ENCODE measurements around the gene VPS26A. TPM values are rescaled to one million over a fixed set of nuclear protein-coding genes. Genes with fewer than 3 reads are reported as not detected.

The VPS26A gene
- total RNA-seq, 1 experiment from 2014 or later: 44.7 TPM

GRCh38 chr10:69145329-69145728, 21.4 kb downstream of the VPS26A start:
- intact Hi-C loops (cut with micrococcal nuclease): no loop called here

GRCh38 chr10:69145864-69146263, 21.9 kb downstream of the VPS26A start:
- Histone ChIP-seq H3K27me3 (ENCODE audit: low read length) (no peaks in the 10 kb centered on the region), H3K27ac (ENCODE audit: low read length) (no peak overlapping the region), H3K4me3 (ENCODE audit: low read length) (no peak overlapping the region), H3K4me1 (ENCODE audit: insufficient read depth, low read length) (no peaks in the 10 kb centered on the region), H3K9ac (ENCODE audit: low read length) (no peak overlapping the region), H3K79me2 (ENCODE audit: low read length) (peaks cover 57% of the 10 kb centered on the region), H3K9me2 (replicated peaks; ENCODE audit: low read length) (no peaks in the 10 kb centered on the region), H3K36me3 (ENCODE audit: low read depth, low read length) (no peaks in the 10 kb centered on the region), H3F3A (ENCODE audit: low read length, unreplicated experiment) (no peaks in the 10 kb centered on the region), H4K20me1 (ENCODE audit: low read length) (no peaks in the 10 kb centered on the region), H2AFZ (ENCODE audit: low read length) (no peak overlapping the region), H3K9me3 (ENCODE audit: low read length) (no peaks in the 10 kb centered on the region), H3K4me2 (ENCODE audit: low read length) (no peak overlapping the region)
- CTCF ChIA-PET: no interaction called here
- DNase-seq: no peak
- TF ChIP-seq EZH2phosphoT487 (IDR thresholded peaks at IDR 0.05; ENCODE audit: borderline replicate concordance, low read length) (no peak), EZH2 (IDR thresholded peaks at IDR 0.05; ENCODE audit: low read length, unreplicated experiment) (no peak)
- TF ChIP-seq, protein P1, sequence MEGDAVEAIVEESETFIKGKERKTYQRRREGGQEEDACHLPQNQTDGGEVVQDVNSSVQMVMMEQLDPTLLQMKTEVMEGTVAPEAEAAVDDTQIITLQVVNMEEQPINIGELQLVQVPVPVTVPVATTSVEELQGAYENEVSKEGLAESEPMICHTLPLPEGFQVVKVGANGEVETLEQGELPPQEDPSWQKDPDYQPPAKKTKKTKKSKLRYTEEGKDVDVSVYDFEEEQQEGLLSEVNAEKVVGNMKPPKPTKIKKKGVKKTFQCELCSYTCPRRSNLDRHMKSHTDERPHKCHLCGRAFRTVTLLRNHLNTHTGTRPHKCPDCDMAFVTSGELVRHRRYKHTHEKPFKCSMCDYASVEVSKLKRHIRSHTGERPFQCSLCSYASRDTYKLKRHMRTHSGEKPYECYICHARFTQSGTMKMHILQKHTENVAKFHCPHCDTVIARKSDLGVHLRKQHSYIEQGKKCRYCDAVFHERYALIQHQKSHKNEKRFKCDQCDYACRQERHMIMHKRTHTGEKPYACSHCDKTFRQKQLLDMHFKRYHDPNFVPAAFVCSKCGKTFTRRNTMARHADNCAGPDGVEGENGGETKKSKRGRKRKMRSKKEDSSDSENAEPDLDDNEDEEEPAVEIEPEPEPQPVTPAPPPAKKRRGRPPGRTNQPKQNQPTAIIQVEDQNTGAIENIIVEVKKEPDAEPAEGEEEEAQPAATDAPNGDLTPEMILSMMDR (conservative IDR thresholded peaks at IDR 0.05; ENCODE audit: low read depth, low read length): no peak
- intact Hi-C loops (cut with micrococcal nuclease): no loop called here
- no peak for ATAC-seq
- BruUV-seq (replicated peaks): no TSS peak
- POLR2A ChIA-PET (ENCODE audit: unreplicated experiment): no interaction called here

More at GRCh38 chr10:69145329-69145728, 21.4 kb downstream of the VPS26A start:
- Histone ChIP-seq H3K9me3 (ENCODE audit: low read length) (no peaks in the 10 kb centered on the region), H3K36me3 (ENCODE audit: low read depth, low read length) (no peaks in the 10 kb centered on the region), H3K27me3 (ENCODE audit: low read length) (no peaks in the 10 kb centered on the region), H3K4me2 (ENCODE audit: low read length) (no peak overlapping the region), H3K9ac (ENCODE audit: low read length) (no peak overlapping the region), H4K20me1 (ENCODE audit: low read length) (no peaks in the 10 kb centered on the region), H3K9me2 (replicated peaks; ENCODE audit: low read length) (no peaks in the 10 kb centered on the region), H3K4me1 (ENCODE audit: insufficient read depth, low read length) (no peaks in the 10 kb centered on the region), H2AFZ (ENCODE audit: low read length) (no peak overlapping the region), H3F3A (ENCODE audit: low read length, unreplicated experiment) (no peaks in the 10 kb centered on the region), H3K27ac (ENCODE audit: low read length) (no peak overlapping the region), H3K79me2 (ENCODE audit: low read length) (peaks cover 62% of the 10 kb centered on the region), H3K4me3 (ENCODE audit: low read length) (no peak overlapping the region)
- ATAC-seq (no peak), DNase-seq (no peak)
- no TSS peak for BruUV-seq (replicated peaks)
- ChIA-PET CTCF (no interaction called here), POLR2A (ENCODE audit: unreplicated experiment) (no interaction called here)
- TF ChIP-seq, protein P1 (conservative IDR thresholded peaks at IDR 0.05; ENCODE audit: low read depth, low read length): no peak
- TF ChIP-seq EZH2phosphoT487 (IDR thresholded peaks at IDR 0.05; ENCODE audit: borderline replicate concordance, low read length) (no peak), EZH2 (IDR thresholded peaks at IDR 0.05; ENCODE audit: low read length, unreplicated experiment) (no peak)

DNA sequence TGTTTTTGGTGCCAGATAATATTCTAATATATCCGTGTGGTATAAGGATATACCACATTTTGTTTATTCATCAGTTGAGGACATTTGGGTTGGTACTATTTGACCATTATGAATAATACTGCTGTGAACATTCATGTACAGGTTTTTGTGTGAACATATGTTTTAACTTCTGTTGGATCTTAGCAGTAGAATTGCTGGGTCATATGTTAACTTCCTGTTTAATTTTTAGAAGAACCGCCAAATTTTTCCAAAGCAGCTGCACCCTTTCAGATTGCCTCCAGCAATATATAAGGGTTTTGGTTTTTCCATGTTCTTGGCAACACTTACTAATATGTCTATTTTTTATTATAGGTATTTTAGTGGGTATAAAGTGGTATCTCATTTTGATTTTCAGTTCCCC, 22.8 kb downstream of the VPS26A start:
- Histone ChIP-seq H3K27ac (ENCODE audit: low read length) (no peak overlapping the region), H3F3A (ENCODE audit: low read length, unreplicated experiment) (no peaks in the 10 kb centered on the region), H3K4me2 (ENCODE audit: low read length) (no peak overlapping the region), H3K36me3 (ENCODE audit: low read depth, low read length) (no peaks in the 10 kb centered on the region), H2AFZ (ENCODE audit: low read length) (no peak overlapping the region), H3K79me2 (ENCODE audit: low read length) (peaks cover 49% of the 10 kb centered on the region), H3K27me3 (ENCODE audit: low read length) (no peaks in the 10 kb centered on the region), H3K9me3 (ENCODE audit: low read length) (no peaks in the 10 kb centered on the region), H3K4me3 (ENCODE audit: low read length) (no peak overlapping the region), H3K9me2 (replicated peaks; ENCODE audit: low read length) (no peaks in the 10 kb centered on the region), H3K4me1 (ENCODE audit: insufficient read depth, low read length) (no peaks in the 10 kb centered on the region), H4K20me1 (ENCODE audit: low read length) (no peaks in the 10 kb centered on the region), H3K9ac (ENCODE audit: low read length) (no peak overlapping the region)
- no TSS peak for BruUV-seq (replicated peaks)
- intact Hi-C loops (cut with micrococcal nuclease): no loop called here
- DNase-seq (no peak), ATAC-seq (no peak)
- TF ChIP-seq EZH2 (IDR thresholded peaks at IDR 0.05; ENCODE audit: low read length, unreplicated experiment): no peak
- TF ChIP-seq, protein P1 (conservative IDR thresholded peaks at IDR 0.05; ENCODE audit: low read depth, low read length): no peak
- no peak for TF ChIP-seq EZH2phosphoT487 (IDR thresholded peaks at IDR 0.05; ENCODE audit: borderline replicate concordance, low read length)
- POLR2A ChIA-PET (ENCODE audit: unreplicated experiment): no interaction called here
- CTCF ChIA-PET: no interaction called here

Measured in PC-3 (cell line).